ENCODE measurements around the gene THAP3. TPM values are rescaled to one million over a fixed set of nuclear protein-coding genes. Genes with fewer than 3 reads are reported as not detected.

THAP3 gene
- total and polyA plus RNA-seq, 2 experiments from 2014 or later: 15.1 to 23.8 TPM

GRCh38 chr1:6635161-6635909 lies 10.7 kb downstream of the THAP3 start:
- Histone ChIP-seq H3K27me3 (ENCODE audit: insufficient read depth) (no peaks in the 10 kb centered on the region), H3K79me2 (replicated peaks; ENCODE audit: insufficient read depth) (no peaks in the 10 kb centered on the region), H3K4me3 (no peak overlapping the region), H3K4me2 (no peak overlapping the region), H3K9me2 (ENCODE audit: insufficient read depth) (no peaks in the 10 kb centered on the region), H3K27ac (ENCODE audit: low read depth) (no peak overlapping the region), H3K4me1 (ENCODE audit: insufficient read depth) (no peaks in the 10 kb centered on the region), H2AFZ (no peak overlapping the region), H3K36me3 (ENCODE audit: insufficient read depth) (peaks cover 33% of the 10 kb centered on the region), H3F3A (replicated peaks; ENCODE audit: low read depth) (peaks cover 6% of the 10 kb centered on the region; the same call in 1 of the 2 replicates), H4K20me1 (replicated peaks; ENCODE audit: insufficient read depth) (peaks cover 13% of the 10 kb centered on the region)
- Mint-ChIP-seq H3K9me3 (no peaks in the 10 kb centered on the region), H3K27ac (no peak overlapping the region), H3K4me3 (no peak overlapping the region), H3K27me3 (ENCODE audit: insufficient read depth, low read depth, poor library complexity) (peaks cover 9% of the 10 kb centered on the region), H3K36me3 (ENCODE audit: low read depth) (peaks cover 72% of the 10 kb centered on the region), H3K4me1 (no peaks in the 10 kb centered on the region)
- no peak for DNase-seq (ENCODE audit: low spot score)
- ATAC-seq: no peak
- TF ChIP-seq, protein P1, sequence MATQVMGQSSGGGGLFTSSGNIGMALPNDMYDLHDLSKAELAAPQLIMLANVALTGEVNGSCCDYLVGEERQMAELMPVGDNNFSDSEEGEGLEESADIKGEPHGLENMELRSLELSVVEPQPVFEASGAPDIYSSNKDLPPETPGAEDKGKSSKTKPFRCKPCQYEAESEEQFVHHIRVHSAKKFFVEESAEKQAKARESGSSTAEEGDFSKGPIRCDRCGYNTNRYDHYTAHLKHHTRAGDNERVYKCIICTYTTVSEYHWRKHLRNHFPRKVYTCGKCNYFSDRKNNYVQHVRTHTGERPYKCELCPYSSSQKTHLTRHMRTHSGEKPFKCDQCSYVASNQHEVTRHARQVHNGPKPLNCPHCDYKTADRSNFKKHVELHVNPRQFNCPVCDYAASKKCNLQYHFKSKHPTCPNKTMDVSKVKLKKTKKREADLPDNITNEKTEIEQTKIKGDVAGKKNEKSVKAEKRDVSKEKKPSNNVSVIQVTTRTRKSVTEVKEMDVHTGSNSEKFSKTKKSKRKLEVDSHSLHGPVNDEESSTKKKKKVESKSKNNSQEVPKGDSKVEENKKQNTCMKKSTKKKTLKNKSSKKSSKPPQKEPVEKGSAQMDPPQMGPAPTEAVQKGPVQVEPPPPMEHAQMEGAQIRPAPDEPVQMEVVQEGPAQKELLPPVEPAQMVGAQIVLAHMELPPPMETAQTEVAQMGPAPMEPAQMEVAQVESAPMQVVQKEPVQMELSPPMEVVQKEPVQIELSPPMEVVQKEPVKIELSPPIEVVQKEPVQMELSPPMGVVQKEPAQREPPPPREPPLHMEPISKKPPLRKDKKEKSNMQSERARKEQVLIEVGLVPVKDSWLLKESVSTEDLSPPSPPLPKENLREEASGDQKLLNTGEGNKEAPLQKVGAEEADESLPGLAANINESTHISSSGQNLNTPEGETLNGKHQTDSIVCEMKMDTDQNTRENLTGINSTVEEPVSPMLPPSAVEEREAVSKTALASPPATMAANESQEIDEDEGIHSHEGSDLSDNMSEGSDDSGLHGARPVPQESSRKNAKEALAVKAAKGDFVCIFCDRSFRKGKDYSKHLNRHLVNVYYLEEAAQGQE (IDR thresholded peaks at IDR 0.05; ENCODE audit: unreplicated experiment): no peak
- no peak for TF ChIP-seq ETS1 (IDR thresholded peaks at IDR 0.05)
- TF ChIP-seq EZH2 (IDR thresholded peaks at IDR 0.05; ENCODE audit: low read depth, unreplicated experiment): no peak
- no peak for TF ChIP-seq POLR2AphosphoS5 (IDR thresholded peaks at IDR 0.05; ENCODE audit: low read depth)
- TF ChIP-seq JUNB (IDR thresholded peaks at IDR 0.05; ENCODE audit: unreplicated experiment): no peak
- TF ChIP-seq, protein P2, sequence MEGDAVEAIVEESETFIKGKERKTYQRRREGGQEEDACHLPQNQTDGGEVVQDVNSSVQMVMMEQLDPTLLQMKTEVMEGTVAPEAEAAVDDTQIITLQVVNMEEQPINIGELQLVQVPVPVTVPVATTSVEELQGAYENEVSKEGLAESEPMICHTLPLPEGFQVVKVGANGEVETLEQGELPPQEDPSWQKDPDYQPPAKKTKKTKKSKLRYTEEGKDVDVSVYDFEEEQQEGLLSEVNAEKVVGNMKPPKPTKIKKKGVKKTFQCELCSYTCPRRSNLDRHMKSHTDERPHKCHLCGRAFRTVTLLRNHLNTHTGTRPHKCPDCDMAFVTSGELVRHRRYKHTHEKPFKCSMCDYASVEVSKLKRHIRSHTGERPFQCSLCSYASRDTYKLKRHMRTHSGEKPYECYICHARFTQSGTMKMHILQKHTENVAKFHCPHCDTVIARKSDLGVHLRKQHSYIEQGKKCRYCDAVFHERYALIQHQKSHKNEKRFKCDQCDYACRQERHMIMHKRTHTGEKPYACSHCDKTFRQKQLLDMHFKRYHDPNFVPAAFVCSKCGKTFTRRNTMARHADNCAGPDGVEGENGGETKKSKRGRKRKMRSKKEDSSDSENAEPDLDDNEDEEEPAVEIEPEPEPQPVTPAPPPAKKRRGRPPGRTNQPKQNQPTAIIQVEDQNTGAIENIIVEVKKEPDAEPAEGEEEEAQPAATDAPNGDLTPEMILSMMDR (conservative IDR thresholded peaks at IDR 0.05; ENCODE audit: low read depth in 2 of 2): no peak
- TF ChIP-seq ZNF462 (CRISPR knock-in tag; IDR thresholded peaks at IDR 0.05): no peak
- TF ChIP-seq ZNF331 (CRISPR knock-in tag; IDR thresholded peaks at IDR 0.05; ENCODE audit: low read depth): no peak
- TF ChIP-seq EZH2phosphoT487 (IDR thresholded peaks at IDR 0.05; ENCODE audit: unreplicated experiment): no peak
- no peak for TF ChIP-seq CREB1 (CRISPR knock-in tag; IDR thresholded peaks at IDR 0.05; ENCODE audit: low read depth)

All from GM23338 (cell line).